ENCODE results near the gene CACNA1D.
A peak's percentile ranks its signal among the peaks of the same experiment; 100 is the strongest.

CACNA1D gene

DNA sequence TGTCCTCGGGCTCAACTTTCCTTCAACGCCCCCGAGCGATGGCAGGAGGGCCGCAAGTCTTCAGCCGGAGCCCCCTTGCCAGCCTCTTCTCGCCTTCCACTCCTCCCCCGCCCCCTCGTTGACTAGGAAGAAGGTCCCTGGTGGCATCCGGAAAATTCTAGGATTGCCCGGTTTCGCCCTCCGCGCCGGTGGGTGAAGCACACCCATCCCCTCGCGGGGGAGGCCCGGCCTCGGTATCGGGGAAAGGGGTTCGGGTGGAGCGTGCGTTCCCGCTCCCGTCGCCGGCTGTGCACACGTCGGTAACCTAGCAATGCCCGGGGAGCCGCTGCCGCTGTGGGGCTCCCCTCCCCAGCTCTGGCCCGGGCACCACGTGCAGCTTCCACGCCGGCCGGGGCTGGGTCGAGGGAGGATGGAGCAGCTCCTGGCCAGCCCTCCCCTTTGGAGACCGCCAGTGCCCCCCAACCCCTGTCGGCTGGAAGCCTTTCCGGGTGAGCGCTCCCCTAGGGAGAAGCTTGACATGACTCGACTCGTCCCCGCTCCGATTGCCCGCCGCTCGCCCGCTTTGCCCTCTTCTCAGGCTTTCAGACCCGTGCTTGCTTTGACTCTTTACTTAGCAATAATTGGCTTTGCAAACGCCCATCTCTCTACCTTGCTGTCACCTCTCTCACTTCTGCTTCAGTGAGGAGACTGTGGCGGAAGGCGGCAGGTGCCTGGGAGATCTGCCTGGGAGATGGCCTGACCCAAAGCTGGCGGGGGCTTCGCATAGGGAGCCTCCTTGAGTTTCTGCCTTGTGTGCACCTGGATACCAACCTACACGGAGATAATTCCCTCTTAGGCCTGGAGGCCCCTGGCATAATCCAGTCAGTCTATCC lies 1.3 kb downstream of the CACNA1D start:
- no peak overlapping the region for H3K9ac ChIP-seq (ENCODE audit: low read length)
- H2BK15ac ChIP-seq (replicated peaks; ENCODE audit: low read depth): no peak overlapping the region
- no peak overlapping the region for H2BK5ac ChIP-seq (ENCODE audit: low read length)
- H3K18ac ChIP-seq (ENCODE audit: low read length): no peak overlapping the region
- no peak overlapping the region for H3K27ac ChIP-seq (ENCODE audit: low read depth, low read length)
- H2AK5ac ChIP-seq (ENCODE audit: low read length): no peak overlapping the region
- H3K27me3 ChIP-seq (ENCODE audit: insufficient read depth, low read length, poor library complexity): peaks cover 22% of the 10 kb centered on the region
- no peak overlapping the region for H3K4ac ChIP-seq (ENCODE audit: low read depth, low read length)
- no peaks in the 10 kb centered on the region for H3K79me1 ChIP-seq (ENCODE audit: low read length)
- H4K8ac ChIP-seq (ENCODE audit: low read depth, low read length): no peak overlapping the region
- no peaks in the 10 kb centered on the region for H3K4me1 ChIP-seq (ENCODE audit: control insufficient read depth, low read depth, low read length)
- H2BK120ac ChIP-seq (ENCODE audit: low read depth, low read length): no peak overlapping the region
- DNase-seq: no peak
- no peak overlapping the region for H3K23ac ChIP-seq (ENCODE audit: low read length)
- no peak overlapping the region for H4K5ac ChIP-seq (ENCODE audit: low read length)
- no CpG with 5 or more reads among the region's 57 CpGs for WGBS (ENCODE audit: extremely low coverage, insufficient coverage, low lambda C conversion rate)
- no peak overlapping the region for H3K4me3 ChIP-seq (ENCODE audit: low read length)
- no peaks in the 10 kb centered on the region for H3K36me3 ChIP-seq (ENCODE audit: control insufficient read depth, insufficient read depth, low read length)
- H3K79me2 ChIP-seq (ENCODE audit: control insufficient read depth, insufficient read depth, low read length): no peaks in the 10 kb centered on the region
- peak overlapping the region; percentile 57 for H3K4me2 ChIP-seq (ENCODE audit: low read length)
- no peak overlapping the region for H3K56ac ChIP-seq (ENCODE audit: low read length)

DNA sequence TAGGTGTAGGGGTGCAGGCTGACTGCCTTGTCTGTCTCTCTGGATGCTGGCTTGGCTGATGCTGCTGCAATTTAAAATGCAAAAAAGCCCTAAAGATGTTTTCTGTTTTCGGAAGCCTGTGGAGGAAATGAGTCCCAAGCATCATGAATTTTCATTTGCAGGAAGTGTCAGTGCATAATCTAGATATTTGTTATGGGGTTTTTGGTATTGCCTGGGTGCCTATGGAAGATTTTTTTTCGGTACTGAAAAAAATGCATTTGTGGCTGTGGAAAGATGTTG lies 1.9 kb downstream of the CACNA1D start:
- no peak overlapping the region for H3K9ac ChIP-seq (ENCODE audit: low read length)
- H3K27ac ChIP-seq (ENCODE audit: low read depth, low read length): no peak overlapping the region
- no peak overlapping the region for H3K4ac ChIP-seq (ENCODE audit: low read depth, low read length)
- no peak overlapping the region for H2BK120ac ChIP-seq (ENCODE audit: low read depth, low read length)
- no peaks in the 10 kb centered on the region for H3K4me1 ChIP-seq (ENCODE audit: control insufficient read depth, low read depth, low read length)
- no peak overlapping the region for H3K23ac ChIP-seq (ENCODE audit: low read length)
- H2BK15ac ChIP-seq (replicated peaks; ENCODE audit: low read depth): no peak overlapping the region
- no peak overlapping the region for H4K5ac ChIP-seq (ENCODE audit: low read length)
- no peak overlapping the region for H3K18ac ChIP-seq (ENCODE audit: low read length)
- H3K79me1 ChIP-seq (ENCODE audit: low read length): no peaks in the 10 kb centered on the region
- H3K4me3 ChIP-seq (ENCODE audit: low read length): no peak overlapping the region
- no peaks in the 10 kb centered on the region for H3K36me3 ChIP-seq (ENCODE audit: control insufficient read depth, insufficient read depth, low read length)
- H3K56ac ChIP-seq (ENCODE audit: low read length): no peak overlapping the region
- H3K27me3 ChIP-seq (ENCODE audit: insufficient read depth, low read length, poor library complexity): peaks cover 22% of the 10 kb centered on the region
- DNase-seq: no peak
- H3K4me2 ChIP-seq (ENCODE audit: low read length): no peak overlapping the region
- no peak overlapping the region for H4K8ac ChIP-seq (ENCODE audit: low read depth, low read length)
- no CpG with 5 or more reads among the region's 2 CpGs for WGBS (ENCODE audit: extremely low coverage, insufficient coverage, low lambda C conversion rate)
- no peak overlapping the region for H2BK5ac ChIP-seq (ENCODE audit: low read length)
- no peak overlapping the region for H2AK5ac ChIP-seq (ENCODE audit: low read length)
- no peaks in the 10 kb centered on the region for H3K79me2 ChIP-seq (ENCODE audit: control insufficient read depth, insufficient read depth, low read length)

- no peak overlapping the region for H3K4me2 ChIP-seq (ENCODE audit: low read length)
- H4K8ac ChIP-seq (ENCODE audit: low read depth, low read length): no peak overlapping the region
- no peaks in the 10 kb centered on the region for H3K4me1 ChIP-seq (ENCODE audit: control insufficient read depth, low read depth, low read length)
- no peak overlapping the region for H2BK15ac ChIP-seq (replicated peaks; ENCODE audit: low read depth)
- no peak overlapping the region for H3K27ac ChIP-seq (ENCODE audit: low read depth, low read length)
- H2BK120ac ChIP-seq (ENCODE audit: low read depth, low read length): no peak overlapping the region
- no CpG with 5 or more reads among the region's 5 CpGs for WGBS (ENCODE audit: extremely low coverage, insufficient coverage, low lambda C conversion rate)
- H2AK5ac ChIP-seq (ENCODE audit: low read length): no peak overlapping the region
- no peak overlapping the region for H3K9ac ChIP-seq (ENCODE audit: low read length)
- H3K23ac ChIP-seq (ENCODE audit: low read length): no peak overlapping the region
- H3K18ac ChIP-seq (ENCODE audit: low read length): no peak overlapping the region
- H3K4ac ChIP-seq (ENCODE audit: low read depth, low read length): no peak overlapping the region
- H3K27me3 ChIP-seq (ENCODE audit: insufficient read depth, low read length, poor library complexity): peaks cover 22% of the 10 kb centered on the region
- DNase-seq: no peak
- no peak overlapping the region for H3K4me3 ChIP-seq (ENCODE audit: low read length)
- H3K56ac ChIP-seq (ENCODE audit: low read length): no peak overlapping the region
- H3K79me2 ChIP-seq (ENCODE audit: control insufficient read depth, insufficient read depth, low read length): no peaks in the 10 kb centered on the region
- no peak overlapping the region for H2BK5ac ChIP-seq (ENCODE audit: low read length)
- H4K5ac ChIP-seq (ENCODE audit: low read length): no peak overlapping the region
- H3K36me3 ChIP-seq (ENCODE audit: control insufficient read depth, insufficient read depth, low read length): no peaks in the 10 kb centered on the region
- H3K79me1 ChIP-seq (ENCODE audit: low read length): no peaks in the 10 kb centered on the region
Measured at GRCh38 chr3:53496984-53497383, 2.6 kb downstream of the CACNA1D start.

GRCh38 chr3:53498806-53499641 lies 4.6 kb downstream of the CACNA1D start:
- Histone ChIP-seq H3K27me3 (ENCODE audit: insufficient read depth, low read length, poor library complexity) (peaks cover 14% of the 10 kb centered on the region), H2BK5ac (ENCODE audit: low read length) (no peak overlapping the region), H2AK5ac (ENCODE audit: low read length) (no peak overlapping the region), H3K56ac (ENCODE audit: low read length) (no peak overlapping the region), H3K4ac (ENCODE audit: low read depth, low read length) (no peak overlapping the region), H3K4me3 (ENCODE audit: low read length) (no peak overlapping the region), H3K4me2 (ENCODE audit: low read length) (no peak overlapping the region), H4K8ac (ENCODE audit: low read depth, low read length) (no peak overlapping the region), H4K5ac (ENCODE audit: low read length) (no peak overlapping the region), H3K18ac (ENCODE audit: low read length) (no peak overlapping the region), H2BK15ac (replicated peaks; ENCODE audit: low read depth) (no peak overlapping the region), H3K4me1 (ENCODE audit: control insufficient read depth, low read depth, low read length) (no peaks in the 10 kb centered on the region), H3K79me1 (ENCODE audit: low read length) (no peaks in the 10 kb centered on the region), H3K27ac (ENCODE audit: low read depth, low read length) (no peak overlapping the region), H3K23ac (ENCODE audit: low read length) (no peak overlapping the region), H3K79me2 (ENCODE audit: control insufficient read depth, insufficient read depth, low read length) (no peaks in the 10 kb centered on the region), H2BK120ac (ENCODE audit: low read depth, low read length) (no peak overlapping the region), H3K9ac (ENCODE audit: low read length) (no peak overlapping the region), H3K36me3 (ENCODE audit: control insufficient read depth, insufficient read depth, low read length) (no peaks in the 10 kb centered on the region)
- DNase-seq: peak; percentile 49
- WGBS (ENCODE audit: extremely low coverage, insufficient coverage, low lambda C conversion rate): no CpG with 5 or more reads among the region's 8 CpGs

DNA sequence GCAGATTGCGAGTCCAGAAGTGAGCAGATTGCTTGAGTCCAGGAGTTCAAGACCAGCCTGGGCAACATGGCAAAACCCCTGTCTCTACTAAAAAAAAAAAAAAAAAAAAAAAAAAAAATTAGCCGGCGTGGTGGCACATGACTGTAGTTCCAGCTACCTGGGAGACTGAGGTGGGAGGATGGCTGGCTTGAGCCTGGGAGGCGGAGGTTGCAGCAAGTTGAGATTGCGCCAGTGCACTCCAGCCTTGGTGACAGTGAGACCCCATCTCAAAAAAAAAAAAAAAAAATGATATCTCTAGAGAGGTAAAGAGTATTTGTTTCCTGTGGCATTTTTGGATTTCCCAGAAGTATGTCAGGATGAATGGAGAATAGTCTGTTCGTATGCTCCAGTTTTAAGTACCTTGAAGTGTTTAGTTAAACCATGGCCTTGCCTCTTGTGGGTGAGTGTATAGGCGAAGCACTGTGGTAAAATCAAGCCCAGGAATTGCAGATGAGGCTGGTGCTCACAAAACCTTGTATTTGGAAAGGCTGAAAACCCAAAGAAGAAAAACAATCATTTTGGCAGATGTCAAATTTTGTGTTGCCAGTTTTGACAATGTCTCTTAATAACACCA lies 5.9 kb downstream of the CACNA1D start:
- Histone ChIP-seq H3K56ac (ENCODE audit: low read length) (no peak overlapping the region), H2AK5ac (ENCODE audit: low read length) (no peak overlapping the region), H3K23ac (ENCODE audit: low read length) (no peak overlapping the region), H2BK120ac (ENCODE audit: low read depth, low read length) (no peak overlapping the region), H2BK15ac (replicated peaks; ENCODE audit: low read depth) (no peak overlapping the region), H3K79me1 (ENCODE audit: low read length) (no peaks in the 10 kb centered on the region), H3K4me3 (ENCODE audit: low read length) (no peak overlapping the region), H3K27me3 (ENCODE audit: insufficient read depth, low read length, poor library complexity) (peaks cover 10% of the 10 kb centered on the region), H3K4me1 (ENCODE audit: control insufficient read depth, low read depth, low read length) (no peaks in the 10 kb centered on the region), H3K27ac (ENCODE audit: low read depth, low read length) (no peak overlapping the region), H4K5ac (ENCODE audit: low read length) (no peak overlapping the region), H3K36me3 (ENCODE audit: control insufficient read depth, insufficient read depth, low read length) (no peaks in the 10 kb centered on the region), H4K8ac (ENCODE audit: low read depth, low read length) (no peak overlapping the region), H3K4ac (ENCODE audit: low read depth, low read length) (no peak overlapping the region), H3K79me2 (ENCODE audit: control insufficient read depth, insufficient read depth, low read length) (no peaks in the 10 kb centered on the region), H3K4me2 (ENCODE audit: low read length) (no peak overlapping the region), H2BK5ac (ENCODE audit: low read length) (no peak overlapping the region), H3K18ac (ENCODE audit: low read length) (no peak overlapping the region), H3K9ac (ENCODE audit: low read length) (no peak overlapping the region)
- WGBS (ENCODE audit: extremely low coverage, insufficient coverage, low lambda C conversion rate): no CpG with 5 or more reads among the region's 7 CpGs
- DNase-seq: no peak

Measured in mesendoderm (in vitro differentiated cells).